GM21447 (cell line): Measurements from ENCODE around the gene STRIT1.
"Not testable (repeated sequence)": the region's sequence is repeated elsewhere in the genome, so short reads cannot be mapped to it uniquely, and the experiment has no call there.

Source experiments
- ATAC-seq: cut with Tn5 transposase; IDR thresholded peaks from one replicate; pipeline ENCODE4 v1.9.1; 2021; ENCODE audit not compliant: unreplicated experiment

STRIT1 gene

DNA sequence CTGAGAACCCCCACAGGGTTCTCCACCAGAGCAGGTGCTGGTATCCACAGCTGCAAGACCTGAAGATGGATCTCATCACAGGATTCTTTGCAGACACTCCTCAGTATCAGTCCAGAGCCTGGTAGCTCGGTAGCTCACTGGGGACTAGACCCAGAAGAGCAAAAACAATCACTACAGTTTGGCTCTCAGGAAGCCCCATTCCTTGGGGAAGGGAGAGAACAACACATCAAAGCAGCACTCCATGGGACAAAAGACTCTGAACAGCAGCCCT lies 22.2 kb downstream of the STRIT1 start:
- ATAC-seq, result no peak

DNA sequence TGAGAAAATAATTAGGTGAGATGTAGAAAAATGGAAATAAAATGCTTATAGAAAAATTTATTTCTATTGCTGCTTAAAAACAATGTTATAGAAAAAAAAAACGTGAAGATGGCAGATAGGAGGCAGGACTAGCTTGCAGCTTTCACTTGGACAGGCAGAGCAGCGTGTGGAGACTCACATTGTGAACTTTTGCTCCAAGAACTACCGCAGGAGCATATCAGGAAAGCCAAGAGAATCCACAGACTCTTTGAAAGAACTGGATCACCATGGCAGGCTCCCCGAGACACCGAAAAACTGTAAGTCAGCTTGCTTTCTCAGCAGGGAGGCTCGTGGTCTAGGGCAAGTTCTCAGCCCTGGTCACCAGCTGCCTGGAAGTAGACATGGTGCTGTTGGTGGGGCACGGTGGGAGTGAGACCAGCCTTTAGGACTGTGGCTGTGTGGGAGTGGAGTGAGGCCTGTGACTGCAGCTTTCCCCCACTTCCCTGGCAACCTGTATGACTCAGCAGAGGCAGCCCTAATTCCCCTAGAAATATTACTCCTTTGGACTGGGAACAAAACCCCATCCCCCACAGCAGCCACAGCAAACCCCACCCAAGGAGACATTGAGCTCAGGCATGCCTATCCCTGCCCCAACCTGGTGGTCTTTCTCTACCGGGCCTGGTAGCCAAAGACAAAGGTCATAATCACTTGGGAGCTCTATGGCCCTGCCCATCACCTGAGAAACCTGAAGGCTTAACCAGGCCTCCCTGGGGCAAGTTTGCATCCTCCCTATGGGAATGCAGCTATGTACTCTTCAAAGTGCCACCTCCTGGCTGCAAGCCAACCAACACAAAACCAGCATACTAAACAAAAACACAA lies 22.8 kb downstream of the STRIT1 start:
- no peak for ATAC-seq

DNA sequence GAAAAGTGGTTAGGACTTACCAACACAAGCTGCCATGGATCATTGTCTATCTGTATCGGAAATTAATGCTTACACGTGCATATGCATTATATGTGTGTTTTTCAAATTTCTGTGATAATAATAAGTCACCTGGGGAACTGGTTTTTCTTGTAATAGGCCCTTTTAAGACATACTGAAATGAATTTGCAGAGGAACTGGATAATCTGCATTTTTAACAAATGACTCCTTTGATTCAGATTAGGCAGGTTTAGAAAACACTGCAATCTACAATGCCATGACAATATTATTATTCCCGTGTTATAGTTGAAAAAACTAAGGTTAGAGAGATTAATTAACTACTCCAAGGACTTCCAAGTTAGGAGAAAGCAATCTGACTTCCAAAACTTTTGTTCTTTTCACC lies 23.4 kb downstream of the STRIT1 start:
- no peak for ATAC-seq

DNA sequence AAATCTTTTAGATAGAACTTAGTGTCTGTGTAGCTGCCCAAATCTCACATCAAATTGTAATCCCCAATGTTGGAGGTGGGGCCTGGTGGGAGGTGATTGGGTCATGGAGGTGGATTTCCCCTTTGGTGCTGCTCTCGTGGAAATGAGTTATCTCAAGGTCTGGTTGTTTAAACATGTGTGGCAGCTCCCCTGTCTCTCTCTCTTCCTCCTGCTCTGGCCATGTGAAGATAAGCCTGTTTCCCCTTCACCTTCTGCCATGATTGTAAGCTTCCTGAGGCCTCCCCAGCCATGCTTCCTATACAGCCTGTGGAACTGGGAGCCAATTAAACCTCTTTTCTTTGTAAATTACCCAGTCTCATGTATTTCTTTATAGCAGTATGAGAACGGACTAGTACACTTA lies 30.6 kb downstream of the STRIT1 start:
- not testable (repeated sequence) for ATAC-seq

DNA sequence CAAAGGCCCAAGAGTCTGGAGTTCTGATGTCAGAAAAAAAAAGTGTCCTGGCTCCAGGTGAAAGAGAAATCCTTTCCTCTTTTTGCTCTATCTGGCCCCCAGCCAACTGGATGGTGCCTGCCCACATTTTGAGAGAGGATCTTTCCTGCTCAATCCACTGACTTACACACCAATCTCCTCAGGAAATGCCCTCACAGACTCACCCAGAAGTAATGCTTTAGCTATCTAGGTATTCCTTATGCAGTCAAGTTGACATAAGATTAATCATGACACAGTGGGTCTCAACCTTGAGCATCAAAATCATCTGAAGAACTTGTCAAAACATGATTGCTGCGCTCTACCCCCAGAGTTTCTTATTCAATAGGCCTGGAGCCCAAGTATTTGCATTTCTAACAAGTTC lies 31.2 kb downstream of the STRIT1 start:
- ATAC-seq, result no peak

GRCh38 chr3:155254445-155254844 lies 39.0 kb downstream of the STRIT1 start:
- no peak for ATAC-seq

DNA sequence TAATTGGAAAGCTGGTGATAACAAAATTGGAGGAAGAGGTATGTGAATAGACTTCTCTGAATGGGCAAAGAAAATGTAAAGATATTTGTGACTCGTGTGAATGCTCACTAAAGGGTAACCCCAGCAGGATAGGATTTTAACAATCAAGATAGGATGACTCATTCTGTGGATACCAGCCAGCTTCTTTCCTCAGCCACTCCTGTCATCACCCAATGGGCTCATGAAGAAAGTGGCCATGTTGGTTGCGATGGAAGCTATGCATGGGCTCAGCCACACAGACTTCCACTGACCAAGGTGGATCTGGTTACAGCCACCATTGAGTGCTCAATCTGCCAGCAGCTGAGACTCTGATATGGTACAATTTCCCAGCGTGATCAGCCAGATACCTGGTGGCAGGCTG lies 40.9 kb downstream of the STRIT1 start:
- ATAC-seq, result no peak

GRCh38 chr3:155252021-155252420 lies 41.5 kb downstream of the STRIT1 start:
- ATAC-seq, result no peak

DNA sequence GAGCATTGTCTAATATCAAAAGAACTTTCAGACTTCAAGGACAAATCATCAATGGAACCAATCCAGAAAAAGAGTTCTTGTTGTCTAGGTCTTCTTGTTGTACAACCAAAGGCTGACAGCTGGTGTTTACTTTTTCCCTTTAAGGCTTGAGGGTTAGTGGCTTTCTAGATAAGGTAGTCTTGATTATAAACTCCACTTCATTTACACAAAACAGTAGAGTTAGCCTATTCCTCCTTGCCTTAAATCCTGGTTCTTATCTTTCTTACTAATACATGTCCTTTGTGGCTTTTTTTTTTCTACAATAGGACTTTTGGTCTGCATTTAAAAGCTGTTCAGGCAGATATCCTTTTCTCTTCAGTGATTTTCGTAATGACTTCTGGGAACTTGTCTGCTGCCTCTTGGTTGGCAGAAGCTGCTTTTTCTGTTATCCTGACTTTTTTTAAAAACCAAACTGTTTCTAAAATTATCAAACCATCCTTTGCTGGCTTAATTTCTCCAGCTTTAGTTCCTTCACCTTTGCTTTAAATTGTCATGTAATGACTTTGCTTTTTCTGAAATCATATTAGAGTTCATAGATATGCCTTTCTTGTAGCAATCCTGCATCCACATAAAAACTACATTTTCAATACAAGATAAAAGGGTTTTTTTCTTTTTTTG lies 44.8 kb downstream of the STRIT1 start:
- no peak for ATAC-seq

- no peak for ATAC-seq
Measured at GRCh38 chr3:155244699-155245098, 48.8 kb downstream of the STRIT1 start.

- no peak for ATAC-seq
Measured at GRCh38 chr3:155244216-155244615, 49.3 kb downstream of the STRIT1 start.

- ATAC-seq, result no peak
Measured at GRCh38 chr3:155243512-155243921, 50.0 kb downstream of the STRIT1 start.

- no peak for ATAC-seq
Measured at GRCh38 chr3:155242342-155242741, 51.1 kb downstream of the STRIT1 start.

GRCh38 chr3:155241579-155241978 lies 51.9 kb downstream of the STRIT1 start:
- ATAC-seq, result no peak
